GM18520 (cell line): ENCODE measurements around the gene SNU13.
"Not testable (repeated sequence)": the region's sequence is repeated elsewhere in the genome, so short reads cannot be mapped to it uniquely, and the experiment has no call there.

Experiments used
- ATAC-seq: cut with Tn5 transposase; IDR thresholded peaks from one replicate; pipeline ENCODE4 v1.9.1; 2021; ENCODE audit not compliant: unreplicated experiment

The SNU13 gene

DNA sequence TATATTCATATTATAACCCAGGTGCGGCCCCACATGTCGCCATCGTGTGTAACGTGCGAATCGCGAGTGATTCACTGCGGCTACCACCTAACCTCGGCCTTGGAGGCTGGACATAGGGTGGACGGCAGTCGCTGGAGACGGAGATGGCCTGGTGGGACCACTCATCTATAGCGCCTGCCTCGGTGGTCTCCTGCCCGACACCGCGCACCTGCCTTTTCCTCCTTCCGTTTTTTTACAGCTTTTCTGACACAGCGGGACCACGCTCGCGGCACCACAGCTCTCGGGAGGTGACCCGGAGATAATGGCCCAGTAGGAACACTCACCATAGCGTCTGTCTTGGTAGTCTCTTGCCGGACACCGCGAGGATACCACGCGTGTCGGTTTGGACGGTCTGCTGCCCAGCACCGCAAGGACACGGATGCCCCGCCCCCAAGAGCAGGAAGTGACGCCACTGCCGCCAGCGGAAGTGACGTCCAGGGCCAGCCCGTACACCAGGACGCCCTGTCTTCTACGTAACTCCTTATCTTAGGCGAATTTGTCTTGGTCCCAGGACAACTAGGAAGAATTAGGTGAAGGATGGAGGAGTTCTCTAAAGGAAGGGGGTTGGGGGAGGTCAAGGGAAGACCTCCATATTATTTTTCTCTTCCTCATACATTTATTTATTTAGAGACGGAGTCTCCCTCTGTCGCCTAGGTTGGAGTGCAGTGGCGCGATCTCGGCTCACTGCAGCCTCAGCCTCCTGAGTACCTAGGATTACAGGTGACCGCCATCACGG is 6.4 kb downstream of the SNU13 start:
- ATAC-seq = peak; percentile 71

DNA sequence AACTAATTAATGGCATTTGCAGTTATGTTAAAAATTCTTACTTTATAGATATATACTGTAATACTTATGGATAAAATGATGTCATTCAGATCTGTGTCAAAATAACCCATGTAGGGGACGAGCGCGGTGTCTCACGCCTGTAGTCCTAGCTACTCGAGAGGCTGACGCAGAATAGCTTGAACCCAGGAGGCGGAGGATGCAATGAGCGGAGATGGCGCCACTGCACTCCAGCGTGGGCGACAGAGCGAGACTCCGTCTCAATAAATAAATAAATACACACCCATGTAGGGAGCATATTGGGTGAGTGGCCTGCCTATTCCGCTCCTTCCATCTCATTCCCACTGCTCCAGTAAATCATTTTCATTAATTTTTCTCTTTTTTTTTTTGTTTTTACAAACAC is 7.1 kb downstream of the SNU13 start:
- ATAC-seq = no peak

GRCh38 chr22:41676134-41676533 is 12.5 kb downstream of the SNU13 start:
- no peak for ATAC-seq

GRCh38 chr22:41674846-41675340 is 13.8 kb downstream of the SNU13 start:
- no peak for ATAC-seq

DNA sequence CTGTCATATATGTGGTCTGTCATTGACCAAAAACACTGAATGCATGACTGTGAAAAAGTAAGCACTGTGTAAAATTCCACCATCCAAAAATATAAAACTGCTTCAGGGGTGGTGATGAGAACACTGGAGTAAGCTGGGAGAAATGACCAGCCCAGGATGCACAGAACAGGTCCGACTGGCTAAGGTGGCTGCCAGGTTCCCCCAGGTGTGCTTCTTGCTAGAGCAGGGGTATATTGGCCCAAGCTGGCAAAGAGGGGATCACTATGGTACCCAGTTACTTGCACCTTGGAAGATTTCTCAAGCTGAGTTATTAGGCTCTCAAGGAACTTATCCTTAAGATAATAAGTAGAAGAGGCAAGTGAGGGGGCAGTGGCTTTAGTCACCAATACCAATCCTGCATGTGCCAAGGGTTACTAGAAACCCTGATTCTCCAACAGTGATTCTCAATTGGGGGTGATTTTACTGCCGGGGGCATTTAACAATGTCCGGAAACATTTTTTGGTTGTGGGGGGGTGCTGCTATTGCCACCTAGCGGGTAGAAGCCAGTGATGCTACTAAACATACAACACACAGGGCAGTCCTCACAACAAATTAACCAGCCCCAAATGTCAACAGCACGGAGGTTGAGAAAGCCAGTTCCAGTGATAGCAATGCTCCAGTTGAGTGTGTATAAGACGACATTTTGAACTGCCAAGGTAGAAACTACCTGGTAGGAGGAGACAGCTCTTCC is 15.7 kb downstream of the SNU13 start:
- ATAC-seq = no peak

DNA sequence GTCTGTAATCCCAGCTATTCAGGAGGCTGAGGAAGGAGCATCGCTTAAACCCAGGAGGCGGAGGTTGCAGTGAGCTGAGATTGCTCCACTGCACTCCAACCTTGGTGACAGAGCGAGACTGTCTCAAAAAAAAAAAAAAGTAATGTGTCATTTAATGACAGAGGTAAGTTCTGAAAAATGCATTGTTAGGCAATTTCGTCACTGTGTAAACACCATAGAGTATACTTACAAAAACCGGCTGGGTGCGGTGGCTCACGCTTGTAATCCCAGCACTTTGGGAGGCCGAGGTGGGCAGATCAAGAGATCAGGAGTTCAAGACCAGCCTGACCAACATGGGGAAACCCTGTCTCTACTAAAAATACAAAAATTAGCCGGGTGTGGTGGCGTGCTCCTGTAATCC is 16.6 kb downstream of the SNU13 start:
- not testable (repeated sequence) for ATAC-seq

- no peak for ATAC-seq
Measured at GRCh38 chr22:41668971-41669911, 19.4 kb downstream of the SNU13 start.

GRCh38 chr22:41664951-41665350 is 23.7 kb downstream of the SNU13 start:
- ATAC-seq = no peak

- ATAC-seq = no peak
Measured at GRCh38 chr22:41664490-41664889, 24.2 kb downstream of the SNU13 start.

DNA sequence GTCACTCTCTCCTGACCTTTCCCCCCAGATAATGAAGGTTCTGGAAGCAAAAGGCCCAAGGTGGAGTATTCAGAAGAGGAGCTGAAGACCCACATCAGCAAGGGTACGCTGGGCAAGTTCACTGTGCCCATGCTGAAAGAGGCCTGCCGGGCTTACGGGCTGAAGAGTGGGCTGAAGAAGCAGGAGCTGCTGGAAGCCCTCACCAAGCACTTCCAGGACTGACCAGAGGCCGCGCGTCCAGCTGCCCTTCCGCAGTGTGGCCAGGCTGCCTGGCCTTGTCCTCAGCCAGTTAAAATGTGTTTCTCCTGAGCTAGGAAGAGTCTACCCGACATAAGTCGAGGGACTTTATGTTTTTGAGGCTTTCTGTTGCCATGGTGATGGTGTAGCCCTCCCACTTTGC is 25.1 kb downstream of the SNU13 start:
- not testable (repeated sequence) for ATAC-seq

DNA sequence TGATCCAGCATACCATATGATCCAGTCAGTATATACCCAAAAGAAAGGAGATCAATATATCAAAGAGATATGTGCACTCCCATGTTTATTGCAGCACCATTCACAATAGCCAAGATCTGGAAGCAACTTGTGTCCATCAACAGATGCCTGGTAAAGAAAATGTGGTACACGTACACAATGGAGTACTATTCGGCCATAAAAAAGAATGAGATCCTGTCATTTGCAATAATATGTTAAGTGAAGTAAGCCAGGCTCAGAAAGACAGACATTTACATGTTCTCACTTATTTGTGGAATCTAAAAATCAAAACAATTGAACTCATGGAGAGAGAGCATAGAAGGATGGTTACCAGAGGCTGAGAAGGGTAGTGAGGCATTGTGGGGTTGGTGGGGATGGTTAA is 27.0 kb downstream of the SNU13 start:
- ATAC-seq = no peak

DNA sequence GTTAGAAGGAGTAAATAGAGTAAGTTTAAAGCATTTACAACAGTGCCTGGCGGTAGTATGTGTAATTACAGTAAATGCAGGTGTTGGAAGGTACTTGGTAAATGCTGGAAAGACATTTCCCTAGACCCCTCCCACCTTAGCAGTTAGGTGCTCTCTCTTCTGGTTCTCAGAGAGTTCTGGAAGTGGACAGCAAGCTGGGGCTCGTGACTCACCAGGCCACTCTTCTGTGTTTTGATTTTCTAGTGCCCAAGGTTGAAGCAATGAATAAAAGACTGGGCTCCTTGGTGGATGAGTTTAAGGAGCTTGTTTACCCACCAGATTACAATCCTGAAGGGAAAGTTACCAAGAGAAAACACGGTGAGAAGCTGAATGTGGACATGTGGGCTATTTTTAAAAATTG is 27.6 kb downstream of the SNU13 start:
- ATAC-seq = no peak

- ATAC-seq = no peak
Measured at GRCh38 chr22:41660416-41660815, 28.3 kb downstream of the SNU13 start.

DNA sequence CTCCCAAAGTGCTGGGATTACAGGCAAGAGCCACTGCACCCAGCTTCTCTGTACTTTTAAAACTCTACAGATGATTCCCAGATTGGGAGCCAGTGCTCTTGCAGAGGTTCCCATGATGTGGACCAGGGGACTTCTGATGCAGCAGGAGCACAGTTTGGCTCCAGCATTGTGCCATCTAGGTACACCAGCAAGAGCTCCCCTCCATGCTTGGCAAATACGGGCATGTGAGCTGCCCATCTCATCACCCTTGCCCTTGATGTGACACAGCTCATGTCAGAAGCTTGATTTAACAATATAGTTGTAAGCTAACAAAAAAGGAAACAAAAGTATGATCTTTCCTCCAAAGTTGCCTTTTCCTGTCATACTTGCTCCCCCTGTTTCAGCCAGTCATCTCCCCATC is 28.7 kb downstream of the SNU13 start:
- no peak for ATAC-seq

DNA sequence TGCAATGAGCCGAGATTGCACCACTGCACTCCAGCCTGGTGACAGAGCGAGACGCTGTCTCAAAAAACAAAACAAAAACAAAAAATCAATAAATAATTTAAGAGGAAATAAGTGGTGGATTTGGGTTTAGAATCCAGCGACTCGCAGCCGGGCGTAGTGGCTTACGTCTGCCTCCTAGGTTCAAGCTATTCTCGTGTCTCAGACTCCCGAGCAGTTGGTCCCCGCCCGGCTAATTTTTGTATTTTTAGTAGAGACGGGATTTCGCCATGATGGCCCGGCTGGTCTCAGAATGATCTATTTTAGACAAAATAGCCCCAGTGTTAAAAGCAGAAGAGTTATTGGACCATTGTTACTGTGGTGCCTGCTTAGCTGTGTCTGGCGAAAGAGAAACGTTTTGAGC is 29.8 kb downstream of the SNU13 start:
- ATAC-seq = no peak

DNA sequence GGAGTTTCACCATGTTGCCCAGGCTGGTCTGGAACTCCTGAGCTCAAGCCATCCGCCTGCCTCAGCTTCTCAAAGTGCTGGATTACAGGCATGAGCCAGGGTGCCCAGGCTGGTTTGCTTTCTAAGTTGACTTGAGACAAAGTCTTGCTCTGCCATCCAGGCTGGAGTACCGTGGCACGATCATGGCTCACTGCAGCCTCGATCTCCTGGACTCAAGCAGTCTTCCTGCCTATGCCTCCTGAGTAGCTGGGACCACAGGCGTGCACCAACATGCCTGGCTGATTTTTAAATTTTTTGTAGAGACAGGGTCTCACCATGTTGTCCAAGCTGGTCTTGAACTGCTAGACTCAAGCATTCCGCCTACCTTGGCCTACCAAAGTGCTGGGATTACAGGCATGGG is 31.0 kb downstream of the SNU13 start:
- ATAC-seq = no peak

DNA sequence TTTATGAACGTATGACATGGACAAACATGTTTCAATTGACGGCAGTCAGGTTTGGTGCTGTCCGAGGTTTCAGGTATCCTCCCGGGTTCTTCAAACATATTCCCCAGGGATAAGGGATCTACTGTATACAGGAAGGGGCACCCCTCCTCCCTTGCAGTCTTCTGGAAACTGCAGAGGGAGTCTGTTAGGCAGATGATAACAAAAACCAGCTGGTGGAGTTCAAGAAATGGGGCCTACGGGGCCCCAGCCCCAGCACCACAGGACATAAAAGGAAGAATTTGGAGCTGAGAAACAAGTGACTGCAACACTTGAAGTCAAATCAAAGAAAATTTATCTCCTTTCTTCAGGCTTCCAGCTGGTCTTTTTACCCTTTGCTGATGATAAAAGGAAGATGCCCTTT is 32.1 kb downstream of the SNU13 start:
- ATAC-seq = no peak

DNA sequence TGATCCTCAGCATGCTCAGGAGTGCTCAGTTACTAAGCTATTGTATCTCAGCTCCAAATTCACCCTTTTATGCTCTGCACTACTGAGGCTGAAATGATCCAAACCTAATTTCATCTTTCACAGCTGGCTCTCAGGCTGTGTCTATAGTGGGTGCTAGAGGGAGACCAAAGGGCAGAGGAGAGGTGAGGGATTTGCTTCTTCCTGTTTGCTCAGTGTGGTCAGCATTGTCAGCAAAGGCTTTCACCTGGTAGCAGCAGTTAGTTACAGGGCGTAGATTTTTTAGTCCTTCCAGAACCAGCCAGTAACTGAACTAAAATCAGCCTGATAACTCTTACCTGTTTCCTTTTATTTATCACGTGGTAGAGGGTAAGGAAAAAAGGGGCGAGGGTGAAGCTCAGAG is 34.3 kb downstream of the SNU13 start:
- ATAC-seq = no peak

GRCh38 chr22:41650821-41651220 is 37.8 kb downstream of the SNU13 start:
- ATAC-seq = no peak

- no peak for ATAC-seq
Measured at GRCh38 chr22:41650229-41650628, 38.4 kb downstream of the SNU13 start.

DNA sequence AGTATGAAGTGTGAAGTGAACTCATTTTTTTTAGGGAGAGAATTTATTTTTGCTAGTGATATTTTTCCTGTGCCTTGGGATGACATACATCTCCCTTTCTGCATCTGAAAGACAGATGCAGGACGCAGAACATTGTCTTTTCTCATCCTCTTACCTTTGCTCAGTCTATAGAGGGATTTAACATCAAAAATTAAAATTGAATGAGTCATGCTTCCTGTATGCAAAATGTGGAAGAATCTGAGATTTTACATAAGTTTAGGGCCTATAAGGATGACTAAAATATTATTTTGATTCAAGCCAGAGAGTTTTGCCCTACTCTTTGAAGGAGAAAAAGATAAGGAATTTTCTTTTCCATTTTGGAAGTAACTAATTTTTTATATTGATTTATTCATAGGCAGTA is 40.2 kb downstream of the SNU13 start:
- ATAC-seq = no peak
